Transverse colon (tissue), 4 donors: ENCODE data around the gene CST8. TPM values are rescaled to one million over a fixed set of nuclear protein-coding genes. Genes with fewer than 3 reads are reported as not detected.

Experiments
- DNase-seq: peaks from one replicate; pipeline ENCODE4 v3.0.0-alpha.2; 2019
- H3K27ac ChIP-seq, 4 donors: fragments of 200-600 bp; sonication (generic); 2 replicates each; pipeline ENCODE4 v1.5.1; 2016 to 2018; ENCODE audit warnings: inconsistent platforms in 4 of 4
- H3K27me3 ChIP-seq: fragments of 200-600 bp; sonication (generic); 2 replicates; pipeline ENCODE4 v1.5.1; 2017; ENCODE audit warnings: inconsistent platforms
- H3K36me3 ChIP-seq, 4 donors: fragments of 200-600 bp; sonication (generic); 2 replicates each; pipeline ENCODE4 v1.5.1; 2017 to 2019; ENCODE audit warnings: inconsistent platforms in 4 of 4
- H3K4me1 ChIP-seq, 4 donors: fragments of 200-600 bp; sonication (generic); 2 replicates each; pipeline ENCODE4 v1.5.1; 2017 to 2020; ENCODE audit warnings: inconsistent platforms in 4 of 4
- H3K4me3 ChIP-seq, 4 donors: fragments of 200-600 bp; sonication (generic); 1 replicate in 1 of 4; 2 replicates in 3 of 4; pipeline versions ENCODE4 v1.5.1 to v1.6.1; 2017 to 2019; ENCODE audit warnings: inconsistent platforms in 4 of 4
- H3K9me3 ChIP-seq, 2 donors: fragments of 200-600 bp; sonication (generic); 2 replicates each; pipeline ENCODE4 v1.5.1; 2017 to 2019; ENCODE audit warnings: inconsistent platforms in 2 of 2
- EP300 ChIP-seq: sonication (generic); formaldehyde crosslinking; IDR thresholded peaks from one replicate; pipeline ENCODE4 v1.6.1; 2017; ENCODE audit warnings: antibody characterized with exemption, low read depth
- POLR2A ChIP-seq: fragments of 450-650 bp; IDR thresholded peaks from one replicate; pipeline ENCODE4 v1.6.1; 2016; ENCODE audit warnings: antibody characterized with exemption, mild to moderate bottlenecking, moderate library complexity
- POLR2AphosphoS5 ChIP-seq, 3 donors: sonication (generic); formaldehyde crosslinking; IDR thresholded peaks; one replicate each; pipeline ENCODE4 v1.6.1; 2016; ENCODE audit warnings: antibody characterized with exemption in 3 of 3
- WGBS, 2 donors: methylation state at CpG; one replicate each; pipeline ENCODE4 v1.1.5; 2018; ENCODE audit warnings: low coverage in 1 of 2; 5-methylcytosine and 5-hydroxymethylcytosine counted together
- in situ Hi-C, 4 donors: fragments of 200-750 bp; cut with MboI; loops; one replicate each; pipeline versions ENCODE4 v1.15.0 to v1.15.1; 2017; ENCODE audit warnings: low sequenced_read_pairs in 3 of 4, low pct_ligation_motif_present in 1 of 4, low pct_unique_long_range_greater_than_20kb in 1 of 4
- intact Hi-C: fragments of 100-400 bp; cut with DNase I; formaldehyde crosslinking; loops from one replicate; pipeline ENCODE4 v1.15.1; 2023; ENCODE audit warnings: low total_unique reads
- total RNA-seq, 4 donors: library from RNA; depleted of rRNA; stranded (reverse); fragments of >200 nt; gene quantifications; one replicate each; pipeline ENCODE4 v1.1.0, GENCODE V29; 2016
- TF ChIP-seq, protein P1 (sequence below), 5 experiments: fragments of 200-600 bp in 3 of 5; fragments of 450-650 bp in 2 of 5; sonication (generic) in 3 of 5; IDR thresholded peaks; 1 replicate in 2 of 5; 2 replicates in 3 of 5; pipeline ENCODE4 v1.5.1; 2016 to 2017; ENCODE audit warnings: antibody characterized with exemption in 5 of 5, inconsistent platforms in 3 of 5, mild to moderate bottlenecking in 2 of 5, moderate library complexity in 1 of 5

The CST8 gene
- total RNA-seq, 4 donors from 2014 or later: not detected

DNA sequence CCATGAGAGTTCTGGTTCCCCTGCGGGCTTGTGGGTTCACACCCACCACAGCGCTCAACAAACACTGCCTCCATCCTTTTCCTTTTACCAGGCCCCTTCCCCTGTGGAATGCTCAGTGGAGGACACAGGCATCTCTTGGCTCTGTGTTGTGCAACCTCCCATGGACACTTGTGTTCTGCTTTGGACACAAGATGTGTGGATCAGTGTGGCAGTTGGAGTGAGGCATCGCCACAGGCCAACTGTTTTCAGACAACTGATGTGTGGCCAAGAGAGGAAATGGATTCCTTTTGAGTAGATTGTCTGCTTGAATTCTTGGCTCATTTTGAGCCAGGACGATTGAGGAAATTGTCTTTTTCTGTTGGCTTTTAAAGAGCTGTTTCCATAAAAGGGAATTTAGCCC, 26.8 kb downstream of the CST8 start:
- in situ Hi-C loops: no loop called here
- Histone ChIP-seq H3K36me3 (no peaks in the 10 kb centered on the region), H3K27ac (no peak overlapping the region), H3K9me3 (no peaks in the 10 kb centered on the region), H3K4me3 (no peak overlapping the region), H3K4me1 (no peaks in the 10 kb centered on the region), H3K27me3 (no peaks in the 10 kb centered on the region)
- TF ChIP-seq EP300 (no peak), POLR2AphosphoS5 (IDR thresholded peaks at IDR 0.05) (no peak), POLR2A (no peak)
- TF ChIP-seq, protein P1, sequence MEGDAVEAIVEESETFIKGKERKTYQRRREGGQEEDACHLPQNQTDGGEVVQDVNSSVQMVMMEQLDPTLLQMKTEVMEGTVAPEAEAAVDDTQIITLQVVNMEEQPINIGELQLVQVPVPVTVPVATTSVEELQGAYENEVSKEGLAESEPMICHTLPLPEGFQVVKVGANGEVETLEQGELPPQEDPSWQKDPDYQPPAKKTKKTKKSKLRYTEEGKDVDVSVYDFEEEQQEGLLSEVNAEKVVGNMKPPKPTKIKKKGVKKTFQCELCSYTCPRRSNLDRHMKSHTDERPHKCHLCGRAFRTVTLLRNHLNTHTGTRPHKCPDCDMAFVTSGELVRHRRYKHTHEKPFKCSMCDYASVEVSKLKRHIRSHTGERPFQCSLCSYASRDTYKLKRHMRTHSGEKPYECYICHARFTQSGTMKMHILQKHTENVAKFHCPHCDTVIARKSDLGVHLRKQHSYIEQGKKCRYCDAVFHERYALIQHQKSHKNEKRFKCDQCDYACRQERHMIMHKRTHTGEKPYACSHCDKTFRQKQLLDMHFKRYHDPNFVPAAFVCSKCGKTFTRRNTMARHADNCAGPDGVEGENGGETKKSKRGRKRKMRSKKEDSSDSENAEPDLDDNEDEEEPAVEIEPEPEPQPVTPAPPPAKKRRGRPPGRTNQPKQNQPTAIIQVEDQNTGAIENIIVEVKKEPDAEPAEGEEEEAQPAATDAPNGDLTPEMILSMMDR (IDR thresholded peaks at IDR 0.05): no peak
- intact Hi-C loops: no loop called here
- 40 to 82% methylated on average over 1 to 4 of the region's 4 CpGs for WGBS, 2 donors
- DNase-seq: no peak

DNA sequence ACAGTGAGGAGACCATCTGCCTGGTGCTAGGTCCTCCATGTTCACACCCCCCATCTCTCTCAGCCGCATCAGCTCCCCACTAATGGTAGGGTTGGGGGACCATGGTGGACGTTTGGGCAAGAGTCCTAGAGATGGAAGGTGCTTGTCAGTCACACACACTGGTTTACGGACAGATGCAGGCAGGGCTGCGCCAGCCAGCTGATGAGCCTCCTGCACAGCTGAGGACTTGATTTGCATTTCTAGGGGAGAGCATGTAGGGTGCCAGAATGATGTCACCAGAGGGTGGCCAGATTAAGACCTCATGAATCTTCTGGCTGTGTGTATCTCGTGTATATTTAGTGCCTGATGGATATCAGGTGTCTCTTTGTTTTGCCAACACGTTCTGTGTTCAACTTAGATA, 28.6 kb downstream of the CST8 start:
- WGBS, 2 donors: 69 to 71% methylated on average over 2 to 6 of the region's 6 CpGs
- no peak overlapping the region for H3K4me3 ChIP-seq
- H3K4me1 ChIP-seq: no peaks in the 10 kb centered on the region
- H3K27me3 ChIP-seq: no peaks in the 10 kb centered on the region
- H3K27ac ChIP-seq: no peak overlapping the region
- DNase-seq: no peak
- no peaks in the 10 kb centered on the region for H3K36me3 ChIP-seq
- H3K9me3 ChIP-seq: no peaks in the 10 kb centered on the region
- intact Hi-C loops: no loop called here
- in situ Hi-C loops: no loop called here
- TF ChIP-seq EP300: no peak

GRCh38 chr20:23520185-23520584, 29.3 kb downstream of the CST8 start:
- Histone ChIP-seq H3K4me1 (no peaks in the 10 kb centered on the region), H3K9me3 (no peaks in the 10 kb centered on the region), H3K27ac (no peak overlapping the region), H3K36me3 (no peaks in the 10 kb centered on the region), H3K27me3 (no peaks in the 10 kb centered on the region), H3K4me3 (no peak overlapping the region)
- intact Hi-C loops: no loop called here
- 74% methylated on average over 2 of the region's 2 CpGs; no CpG with 5 or more reads in 1 of the 2 donors for WGBS, 2 donors
- TF ChIP-seq POLR2A (no peak), POLR2AphosphoS5 (IDR thresholded peaks at IDR 0.05) (no peak), EP300 (no peak)
- TF ChIP-seq, protein P1 (IDR thresholded peaks at IDR 0.05): no peak
- in situ Hi-C loops: no loop called here
- DNase-seq: no peak

DNA sequence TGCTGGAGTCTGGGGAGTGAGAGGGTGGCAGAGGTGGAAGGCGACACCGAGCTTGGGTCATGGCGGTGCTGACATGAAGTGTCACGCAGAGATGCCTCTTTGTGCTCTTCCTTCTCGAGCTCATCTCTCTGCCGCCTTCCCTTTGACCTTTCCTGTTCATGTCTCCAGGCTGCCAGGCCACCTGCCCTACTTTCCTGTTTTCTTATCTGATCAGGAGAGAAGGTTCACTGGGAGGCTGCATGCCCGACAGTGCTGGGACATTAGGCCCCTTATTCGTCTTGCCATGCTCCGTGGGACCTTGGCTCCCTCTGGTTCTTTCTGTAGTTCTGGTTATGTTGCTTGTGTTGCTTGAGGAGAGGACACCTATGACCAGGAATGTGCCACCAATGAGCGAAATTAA, 33.2 kb downstream of the CST8 start:
- WGBS, 2 donors: 81 to 85% methylated on average over 8 to 10 of the region's 10 CpGs
- in situ Hi-C loops (no loop called here), intact Hi-C loops (no loop called here)
- no peak for DNase-seq
- no peaks in the 10 kb centered on the region for H3K36me3 ChIP-seq
- H3K4me1 ChIP-seq: no peaks in the 10 kb centered on the region
- H3K27me3 ChIP-seq: no peaks in the 10 kb centered on the region
- no peak overlapping the region for H3K4me3 ChIP-seq
- no peaks in the 10 kb centered on the region for H3K9me3 ChIP-seq
- no peak overlapping the region for H3K27ac ChIP-seq
- no peak for TF ChIP-seq POLR2A
- TF ChIP-seq POLR2AphosphoS5 (IDR thresholded peaks at IDR 0.05): no peak
- no peak for TF ChIP-seq EP300
- TF ChIP-seq, protein P1 (IDR thresholded peaks at IDR 0.05): no peak

GRCh38 chr20:23526850-23527249, 35.9 kb downstream of the CST8 start:
- Histone ChIP-seq H3K36me3 (no peaks in the 10 kb centered on the region), H3K9me3 (no peaks in the 10 kb centered on the region), H3K27me3 (no peaks in the 10 kb centered on the region), H3K27ac (no peak overlapping the region), H3K4me1 (no peaks in the 10 kb centered on the region), H3K4me3 (no peak overlapping the region)
- in situ Hi-C loops: no loop called here
- no peak for TF ChIP-seq EP300
- no peak for TF ChIP-seq POLR2A
- TF ChIP-seq POLR2AphosphoS5 (IDR thresholded peaks at IDR 0.05): no peak
- TF ChIP-seq, protein P1 (IDR thresholded peaks at IDR 0.05): no peak
- 100% methylated on average over 1 of the region's 1 CpG for WGBS, 2 donors
- intact Hi-C loops: no loop called here
- no peak for DNase-seq
